HG02798 (cell line): ENCODE results near the gene HMCN2.

Source experiments
- ATAC-seq: cut with Tn5 transposase; IDR thresholded peaks from one replicate; pipeline ENCODE4 v1.9.1; 2021; ENCODE audit warnings: mild to moderate bottlenecking; ENCODE audit not compliant: unreplicated experiment, poor library complexity

HMCN2 gene

DNA sequence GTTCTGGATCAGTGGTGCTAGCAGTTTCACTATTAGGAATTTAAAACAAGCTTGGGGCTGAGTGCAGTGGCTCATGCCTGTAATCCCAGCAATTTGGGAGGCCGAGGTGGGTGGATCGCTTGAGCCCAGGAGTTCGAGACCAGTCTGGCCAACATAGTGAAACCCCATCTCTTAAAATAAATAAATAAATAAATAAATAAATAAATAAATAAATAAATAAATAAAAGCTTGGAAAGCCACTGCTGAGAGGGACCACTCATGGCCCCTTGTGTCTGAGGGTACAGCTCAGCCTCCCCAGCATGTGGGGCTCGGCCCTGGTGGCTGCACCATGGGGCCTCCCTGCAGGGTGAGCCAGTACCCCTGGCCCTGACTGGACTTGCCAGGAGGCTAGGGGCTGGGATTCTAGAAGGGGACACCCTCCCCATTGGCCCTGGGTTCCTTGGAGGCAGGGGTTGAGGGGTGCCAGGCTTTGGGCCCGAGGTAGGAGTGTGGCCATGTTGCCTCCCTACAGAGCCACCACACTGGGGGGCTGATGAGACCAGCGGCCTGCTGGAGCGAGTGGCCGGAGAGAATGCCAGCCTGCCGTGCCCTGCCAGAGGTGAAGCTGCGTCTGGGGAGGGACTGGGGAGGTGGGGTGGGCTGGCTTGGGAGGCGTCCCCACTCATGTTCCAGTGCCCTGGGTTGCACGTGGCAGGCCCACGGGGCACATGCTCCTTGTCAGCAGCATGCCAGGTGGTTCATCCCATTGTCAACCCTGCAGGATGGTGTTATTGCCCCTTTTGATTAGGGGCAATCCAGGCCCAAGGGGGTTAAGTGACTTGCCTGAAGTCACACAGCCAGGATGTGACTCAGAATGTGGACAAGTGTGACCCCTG is 76.5 kb downstream of the HMCN2 start:
- ATAC-seq = no peak

DNA sequence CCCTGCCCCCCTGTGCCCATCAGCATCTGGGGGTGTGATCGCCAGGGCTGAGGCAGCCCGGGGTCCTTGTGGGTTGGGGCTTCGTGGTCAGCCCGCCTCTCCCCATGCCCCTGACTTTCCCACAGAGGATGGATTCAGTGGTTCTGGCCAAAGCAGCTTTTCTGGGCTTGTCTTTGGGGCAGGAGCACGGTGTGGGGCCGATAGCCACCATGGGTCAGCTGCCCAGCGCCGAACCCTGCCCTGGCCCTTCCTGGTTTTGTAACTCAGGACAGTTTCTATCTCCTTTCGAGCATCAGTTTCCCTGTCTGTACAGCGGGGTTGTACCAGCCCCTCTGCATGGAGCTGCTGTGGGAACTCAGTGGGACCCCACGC is 77.1 kb downstream of the HMCN2 start:
- no peak for ATAC-seq

DNA sequence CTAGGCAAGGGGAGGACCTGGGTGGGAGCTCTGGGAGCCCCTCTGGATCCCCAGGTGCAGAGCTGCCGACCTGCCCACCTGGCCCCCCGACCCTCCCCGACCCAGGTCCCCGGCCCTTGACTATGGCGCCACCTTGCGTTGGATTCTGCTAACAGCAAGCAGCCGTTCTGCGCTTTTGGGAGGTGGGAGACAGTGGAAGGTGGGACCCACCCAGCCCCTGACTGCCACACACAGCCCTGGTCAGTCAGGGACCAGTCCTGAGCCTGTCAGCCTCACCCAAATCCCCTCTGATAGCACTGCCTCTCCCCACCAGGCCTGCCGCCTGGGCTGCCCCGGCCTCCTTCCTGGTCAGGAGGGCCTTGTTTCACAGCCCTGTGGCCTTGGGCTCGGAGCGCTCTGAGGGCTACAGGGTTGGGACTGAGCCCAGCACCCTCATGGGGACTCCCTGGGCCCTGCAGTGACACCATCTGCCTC is 77.9 kb downstream of the HMCN2 start:
- ATAC-seq = no peak

DNA sequence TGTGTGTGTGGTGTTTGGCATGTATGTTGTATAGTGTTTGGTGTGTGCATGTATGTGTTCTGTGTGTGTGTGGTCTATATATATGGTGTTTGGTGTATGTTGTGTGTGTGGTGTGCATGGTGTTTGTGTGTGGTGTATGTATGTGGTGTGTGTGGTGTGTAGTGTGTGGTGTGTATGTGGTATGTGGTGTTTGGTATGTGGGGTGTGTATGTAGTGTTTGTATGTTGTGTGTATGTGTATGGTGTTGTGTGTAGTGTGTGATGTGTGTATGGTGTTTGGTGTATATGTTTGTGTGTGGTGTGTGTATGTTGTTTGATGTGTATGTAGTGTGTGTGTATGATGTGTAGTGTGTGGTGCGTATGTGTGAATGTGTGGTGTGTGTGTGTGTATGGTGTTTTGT is 78.8 kb downstream of the HMCN2 start:
- ATAC-seq = no peak

DNA sequence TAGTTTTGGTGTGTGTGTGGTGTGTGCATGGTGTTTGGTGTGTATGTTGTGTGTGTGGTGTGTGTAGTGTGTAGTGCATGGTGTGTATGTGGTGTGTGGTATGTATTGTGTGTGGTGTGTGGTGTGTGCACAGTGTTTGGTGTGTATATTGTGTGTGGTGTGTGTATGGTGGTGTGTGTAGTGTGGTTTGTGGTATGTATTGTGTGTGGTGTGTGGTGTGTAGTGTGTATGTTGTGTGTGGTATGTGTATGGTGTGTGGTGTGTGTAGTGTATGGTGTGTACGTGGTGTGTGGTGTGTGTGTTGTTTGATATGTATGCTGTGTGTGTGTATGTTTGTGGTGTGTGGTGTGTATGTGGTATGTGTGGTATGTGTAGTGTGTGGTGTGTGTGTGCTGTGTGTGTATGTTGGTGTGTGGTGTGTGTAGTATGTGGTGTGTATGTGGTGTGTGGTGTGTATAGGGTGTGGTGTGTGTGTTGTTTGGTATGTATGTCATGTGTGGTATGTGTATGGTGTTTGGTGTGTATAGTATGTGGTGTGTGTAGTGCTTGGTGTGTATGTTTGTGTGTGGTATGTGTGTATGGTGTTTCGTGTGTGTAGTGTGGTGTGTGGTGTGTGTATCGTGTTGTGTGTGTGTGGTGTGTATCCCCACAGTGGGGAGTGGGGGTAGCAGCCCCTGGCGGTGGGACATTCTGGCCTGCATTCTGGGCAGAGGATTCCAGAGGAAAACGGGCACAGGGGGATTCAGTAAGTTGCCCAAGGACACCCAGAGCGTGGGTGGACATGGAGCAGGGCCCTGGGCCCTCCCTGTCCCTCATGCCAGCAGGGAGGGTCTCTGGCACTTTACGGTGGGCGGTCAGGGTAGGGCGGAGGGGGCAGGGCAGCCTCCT is 79.7 kb downstream of the HMCN2 start:
- ATAC-seq = no peak

DNA sequence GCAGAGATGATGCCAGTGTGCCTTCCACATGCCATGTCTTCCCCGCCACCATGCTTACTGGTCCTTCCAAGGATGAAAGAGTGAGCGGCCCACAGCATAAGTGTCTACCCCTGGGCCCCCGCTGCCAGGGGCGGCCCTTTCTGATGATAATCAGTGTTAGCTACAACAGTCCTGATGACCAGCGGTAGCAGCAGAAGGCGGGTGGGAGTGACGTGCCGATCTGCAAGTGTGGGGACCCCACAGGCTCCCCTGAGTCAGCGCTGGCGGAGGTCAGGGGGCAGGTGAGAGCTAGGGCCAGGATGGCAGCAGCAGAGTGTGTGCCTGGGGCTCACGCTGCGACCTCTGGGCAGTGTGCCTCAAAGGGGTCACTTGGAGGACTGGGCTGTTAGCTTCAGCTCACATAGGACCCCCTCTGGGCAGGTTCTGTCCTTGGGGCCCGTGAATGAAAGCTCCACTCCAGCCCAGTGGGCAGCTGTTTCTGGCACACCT is 80.4 kb downstream of the HMCN2 start:
- no peak for ATAC-seq

DNA sequence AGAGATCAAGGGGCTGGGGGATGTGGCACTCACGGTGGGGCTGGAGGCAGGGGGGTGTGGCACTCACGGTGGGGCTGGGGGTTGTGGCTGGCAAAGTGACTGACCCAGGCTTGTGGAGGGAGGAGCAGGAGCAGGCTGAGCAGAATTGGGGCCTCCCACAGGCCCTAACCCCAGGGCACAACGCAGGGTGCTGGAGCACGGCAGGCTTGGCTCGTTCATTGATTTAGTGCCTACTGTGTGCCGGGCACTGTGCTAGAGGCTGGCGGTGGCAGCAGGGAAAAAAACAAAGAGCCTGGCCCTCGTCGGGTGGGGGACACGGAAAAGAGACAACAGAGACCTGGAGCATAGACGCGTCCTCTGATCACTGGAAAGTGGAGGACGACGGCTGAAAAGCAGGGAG is 80.9 kb downstream of the HMCN2 start:
- no peak for ATAC-seq

DNA sequence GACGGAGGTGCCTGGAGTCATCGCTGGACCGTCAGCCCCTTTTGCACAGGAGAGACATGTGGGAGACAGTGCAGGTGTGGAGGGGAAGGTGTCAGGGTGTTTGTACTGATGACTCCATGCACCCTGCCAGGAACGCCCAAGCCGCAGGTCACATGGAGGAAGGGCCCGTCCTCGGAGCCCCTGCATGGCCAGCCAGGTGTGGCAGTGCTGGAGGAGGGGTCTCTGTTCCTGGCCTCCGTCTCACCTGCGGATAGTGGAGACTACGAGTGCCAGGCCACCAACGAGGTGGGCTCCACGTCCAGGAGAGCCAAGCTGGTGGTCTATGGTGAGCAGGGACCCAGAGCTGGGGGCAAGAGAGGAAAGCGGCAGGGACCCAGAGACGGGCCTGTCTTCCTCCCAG is 81.5 kb downstream of the HMCN2 start:
- ATAC-seq = no peak

DNA sequence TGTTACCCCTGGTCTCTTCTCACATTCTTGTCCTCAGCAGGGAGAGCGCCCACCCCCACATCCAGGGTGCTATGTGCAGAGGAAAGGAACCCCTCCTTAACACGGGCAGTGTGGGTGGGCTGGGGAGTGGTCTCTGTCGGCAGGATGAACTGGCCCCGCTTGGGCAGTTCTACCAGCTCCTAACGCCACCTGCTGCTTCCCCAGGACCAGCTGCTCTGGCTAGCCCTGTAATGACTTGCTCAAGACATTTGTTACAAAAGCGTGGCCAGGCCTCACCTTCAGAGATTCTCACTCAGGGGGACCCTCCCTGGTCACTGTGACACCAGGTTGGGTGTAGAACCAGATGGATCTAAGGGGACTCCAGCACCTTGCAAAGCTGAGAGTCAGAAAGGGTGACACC is 82.4 kb downstream of the HMCN2 start:
- no peak for ATAC-seq

DNA sequence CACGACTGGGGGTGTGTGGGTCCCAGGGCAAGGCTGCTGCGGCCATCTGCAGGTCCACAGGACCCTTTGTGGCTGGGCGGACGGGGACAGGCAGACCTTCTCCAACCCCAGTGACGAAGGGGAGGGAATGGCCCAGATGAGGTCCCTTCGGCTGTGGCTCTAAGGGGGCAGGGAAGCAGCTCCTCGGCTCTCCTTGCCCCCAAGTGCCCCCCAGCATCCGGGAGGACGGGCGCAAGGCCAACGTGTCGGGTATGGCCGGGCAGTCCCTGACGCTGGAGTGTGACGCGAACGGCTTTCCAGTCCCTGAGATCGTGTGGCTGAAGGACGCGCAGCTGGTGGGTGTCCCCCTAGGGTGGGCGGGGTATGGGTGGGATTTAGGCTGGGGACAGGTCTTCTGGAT is 82.8 kb downstream of the HMCN2 start:
- no peak for ATAC-seq

DNA sequence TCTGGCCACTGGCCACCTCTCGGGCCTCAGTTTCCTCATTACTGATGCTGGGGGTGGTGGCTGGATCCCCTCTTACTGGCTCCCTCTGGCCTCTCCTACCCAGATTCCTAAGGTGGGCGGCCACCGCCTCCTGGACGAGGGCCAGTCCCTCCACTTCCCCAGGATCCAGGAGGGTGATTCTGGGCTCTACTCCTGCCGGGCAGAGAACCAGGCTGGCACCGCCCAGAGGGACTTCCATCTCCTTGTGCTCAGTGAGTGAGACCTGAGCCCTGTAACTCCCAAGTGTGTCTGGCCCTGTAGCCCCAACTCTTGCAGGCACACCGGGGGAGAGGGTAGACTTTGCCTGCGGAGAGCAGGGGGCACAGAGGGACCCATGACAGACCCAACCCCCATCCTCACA is 83.3 kb downstream of the HMCN2 start:
- ATAC-seq = no peak

DNA sequence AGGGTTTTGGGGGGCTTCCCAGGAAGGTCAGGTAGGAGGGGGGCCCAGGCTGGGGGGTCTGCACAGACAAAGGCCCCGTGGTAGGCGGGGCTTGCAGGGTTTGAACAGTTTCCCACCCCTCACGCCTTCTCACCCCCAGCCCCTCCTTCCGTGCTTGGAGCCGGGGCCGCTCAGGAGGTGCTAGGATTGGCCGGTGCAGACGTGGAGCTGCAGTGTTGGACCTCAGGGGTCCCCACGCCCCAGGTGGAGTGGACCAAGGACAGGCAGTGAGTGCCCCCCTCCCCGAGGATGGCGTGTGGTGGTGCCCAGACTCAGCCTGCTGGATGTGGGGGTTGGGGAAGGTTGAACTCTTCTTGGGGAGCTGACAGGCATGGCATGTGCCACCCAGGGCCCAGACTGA is 83.8 kb downstream of the HMCN2 start:
- no peak for ATAC-seq

DNA sequence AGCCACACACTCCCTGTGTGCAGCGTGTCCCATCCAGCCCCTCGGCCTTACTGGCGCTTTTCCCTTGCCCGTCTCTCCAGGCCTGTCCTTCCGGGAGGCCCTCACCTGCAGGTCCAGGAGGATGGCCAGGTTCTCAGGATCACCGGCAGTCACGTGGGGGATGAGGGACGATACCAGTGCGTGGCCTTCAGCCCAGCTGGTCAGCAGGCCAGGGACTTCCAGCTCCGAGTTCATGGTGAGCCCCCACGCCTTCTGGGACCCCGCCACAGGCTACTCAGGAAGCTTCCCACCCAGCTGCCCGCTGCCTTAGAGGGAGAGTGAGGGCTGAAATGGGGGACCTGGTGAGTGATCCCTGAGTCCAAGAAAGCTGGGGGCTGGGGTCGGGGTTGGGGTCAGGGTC is 85.8 kb downstream of the HMCN2 start:
- ATAC-seq = no peak

DNA sequence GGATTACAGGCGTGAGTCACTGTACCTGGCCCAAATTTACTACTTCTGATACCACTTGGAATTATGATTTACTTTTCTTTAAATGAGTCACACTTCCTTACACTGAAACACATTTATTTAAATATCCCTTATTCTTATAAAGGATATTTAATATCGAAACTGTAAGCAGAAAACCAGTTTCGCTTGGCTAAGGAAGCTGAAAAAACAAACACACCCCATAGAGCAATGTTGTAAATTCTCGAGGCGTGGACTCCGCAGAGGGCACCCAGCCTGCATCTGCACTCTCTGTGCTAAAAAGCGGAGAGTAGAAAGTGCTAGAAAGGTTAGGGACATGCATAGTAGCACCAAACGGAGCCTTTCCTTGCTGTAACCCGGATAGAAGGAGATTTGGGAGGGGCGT is 86.5 kb downstream of the HMCN2 start:
- no peak for ATAC-seq

DNA sequence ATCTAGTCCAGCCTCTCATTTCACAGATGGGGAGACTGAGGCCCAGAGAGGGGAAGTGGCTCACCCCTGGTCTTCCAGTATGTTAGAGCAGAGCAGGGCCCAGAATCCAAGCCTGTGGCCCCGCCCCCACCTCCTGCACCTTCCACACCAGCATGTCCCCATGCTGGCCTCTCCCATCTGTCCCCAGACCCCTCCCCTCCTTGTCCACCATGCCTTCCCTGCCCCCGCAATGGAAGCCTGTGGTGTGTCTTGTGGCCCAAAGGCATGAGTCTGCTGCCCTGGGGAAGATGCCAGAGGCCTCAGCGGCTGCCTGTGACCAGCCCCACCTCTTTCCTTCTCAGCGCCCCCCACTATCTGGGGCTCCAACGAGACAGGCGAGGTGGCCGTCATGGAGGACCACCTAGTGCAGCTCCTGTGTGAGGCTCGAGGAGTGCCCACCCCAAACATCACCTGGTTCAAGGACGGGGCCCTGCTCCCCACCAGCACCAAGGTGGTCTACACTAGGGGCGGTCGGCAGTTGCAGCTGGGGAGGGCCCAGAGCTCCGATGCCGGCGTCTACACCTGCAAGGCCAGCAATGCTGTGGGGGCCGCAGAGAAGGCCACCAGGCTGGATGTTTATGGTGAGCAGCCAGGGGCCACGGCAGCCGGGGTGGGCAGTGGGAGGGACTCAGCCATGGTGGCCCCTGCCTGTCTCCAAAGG is 87.2 kb downstream of the HMCN2 start:
- no peak for ATAC-seq

DNA sequence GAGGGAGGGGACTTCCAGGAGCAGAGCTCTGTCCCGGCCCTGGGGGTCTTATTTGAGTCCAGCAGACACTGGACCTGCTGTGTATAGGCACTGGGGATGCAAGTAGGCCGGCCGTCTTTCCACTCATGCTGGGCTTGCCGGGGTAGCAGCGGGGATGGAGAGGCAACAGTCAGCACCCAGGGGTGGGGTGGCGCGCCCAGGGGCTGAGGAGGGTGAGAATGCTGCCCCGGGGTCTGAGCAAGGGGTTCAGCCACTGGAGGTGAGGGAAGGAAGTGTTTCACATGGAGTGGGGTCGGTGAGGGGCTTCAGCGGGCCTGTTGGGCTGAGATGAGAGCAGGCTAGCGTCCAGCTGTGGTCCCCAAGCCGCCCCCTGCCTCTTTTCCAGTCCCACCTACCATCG is 88.8 kb downstream of the HMCN2 start:
- no peak for ATAC-seq

DNA sequence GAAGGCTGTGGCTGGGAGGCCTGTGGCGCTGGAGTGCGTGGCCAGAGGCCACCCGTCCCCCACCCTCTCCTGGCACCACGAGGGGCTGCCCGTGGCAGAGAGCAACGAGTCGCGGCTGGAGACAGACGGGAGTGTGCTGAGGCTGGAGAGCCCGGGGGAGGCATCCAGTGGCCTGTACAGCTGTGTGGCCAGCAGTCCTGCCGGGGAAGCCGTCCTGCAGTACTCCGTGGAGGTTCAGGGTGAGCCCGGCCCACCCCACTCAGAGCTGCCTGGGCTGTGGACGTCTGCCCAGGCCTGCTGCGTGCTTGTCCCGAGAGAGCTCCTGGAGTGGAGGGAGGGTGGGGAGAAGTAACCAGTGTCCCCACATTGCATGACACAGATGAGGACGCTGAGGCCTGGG is 89.2 kb downstream of the HMCN2 start:
- no peak for ATAC-seq

DNA sequence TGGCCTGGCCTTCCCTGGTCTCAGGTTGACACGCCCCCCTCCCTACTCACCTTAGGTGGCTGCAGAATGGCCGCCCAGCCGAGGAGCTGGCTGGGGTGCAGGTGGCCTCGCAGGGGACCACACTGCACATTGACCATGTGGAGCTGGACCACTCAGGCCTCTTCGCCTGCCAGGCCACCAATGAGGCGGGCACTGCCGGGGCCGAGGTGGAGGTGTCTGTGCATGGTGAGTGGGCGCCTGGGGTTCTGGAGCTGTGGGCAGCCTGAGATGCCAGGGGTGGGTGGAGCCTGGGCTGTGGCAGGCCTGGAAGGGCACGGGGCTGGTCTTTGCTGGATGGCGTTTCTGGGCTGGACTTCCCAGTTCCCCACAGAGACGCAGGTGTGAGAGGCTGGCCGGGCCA is 90.5 kb downstream of the HMCN2 start:
- no peak for ATAC-seq

DNA sequence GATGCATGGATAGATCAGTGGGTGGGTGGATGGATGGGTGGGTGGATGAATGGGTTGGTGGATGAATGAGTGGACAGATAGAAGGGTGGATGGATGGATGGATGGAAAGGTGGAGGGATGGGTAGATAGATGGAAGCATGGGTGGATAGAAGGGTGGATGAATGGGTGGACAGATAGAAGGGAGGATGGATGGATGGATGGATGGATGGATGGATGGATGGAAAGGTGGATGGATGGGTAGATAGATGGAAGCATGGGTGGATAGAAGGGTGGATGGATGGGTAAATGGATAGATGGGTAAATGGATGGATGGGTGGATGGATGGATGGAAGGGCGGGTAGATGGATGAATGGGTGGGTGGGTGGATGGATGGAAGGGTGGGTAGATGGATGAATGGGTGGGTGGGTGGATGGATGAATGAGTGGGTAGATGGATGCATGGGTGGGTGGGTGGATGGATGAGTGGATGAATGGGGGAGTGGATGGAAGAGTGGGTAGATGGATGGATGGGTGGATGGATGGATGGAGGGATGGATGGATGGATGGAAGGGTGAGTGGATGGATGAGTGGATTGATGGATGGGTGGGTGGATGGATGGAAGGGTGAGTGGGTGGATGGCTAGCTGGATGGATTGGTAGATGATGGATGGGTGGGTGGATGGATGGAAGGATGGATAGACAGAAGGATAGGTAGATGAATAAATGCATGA is 91.5 kb downstream of the HMCN2 start:
- no peak for ATAC-seq

DNA sequence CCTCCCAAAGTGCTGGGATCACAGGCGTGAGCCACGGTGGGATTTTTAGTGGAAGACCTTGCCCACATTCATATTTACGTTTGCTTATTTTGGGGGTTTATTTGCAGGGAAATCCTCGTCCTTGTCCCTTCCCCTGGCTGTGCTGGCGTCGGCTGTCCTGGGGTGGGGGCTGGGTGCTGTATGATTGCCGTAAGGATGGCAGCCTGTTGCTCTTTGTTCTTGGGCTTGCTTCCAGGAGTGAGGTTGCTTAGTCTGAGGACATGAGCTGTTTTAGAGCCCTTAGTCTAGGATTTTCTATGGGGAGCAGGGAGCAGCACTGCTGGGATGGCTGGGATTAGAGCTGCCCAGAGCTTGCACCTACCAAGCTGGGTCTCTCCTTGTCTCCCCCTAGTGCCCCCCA is 93.4 kb downstream of the HMCN2 start:
- no peak for ATAC-seq
